ENCODE data around the gene SLC6A1. TPM values are rescaled to one million over a fixed set of nuclear protein-coding genes. Genes with fewer than 3 reads are reported as not detected.

Gene SLC6A1
- total RNA-seq, 1 experiment from 2014 or later = not detected

DNA sequence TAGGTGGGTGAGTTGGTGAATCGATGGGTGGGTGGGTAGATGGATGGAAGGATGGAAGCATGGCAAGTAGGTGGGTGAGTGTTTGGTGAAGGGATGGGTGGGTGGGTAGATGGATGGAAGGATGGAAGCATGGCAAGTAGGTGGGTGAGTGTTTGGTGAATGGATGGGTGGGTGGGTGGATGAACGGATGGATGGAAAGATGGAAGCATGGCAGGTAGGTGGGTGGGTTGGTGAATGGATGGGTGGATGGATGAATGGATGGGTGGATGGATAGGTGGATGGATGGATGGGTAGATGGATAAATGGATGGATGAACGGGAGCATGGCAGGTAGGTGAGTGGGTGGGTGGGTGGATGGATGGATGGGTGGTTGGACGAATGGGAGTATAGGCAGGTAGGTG is 65.1 kb downstream of the SLC6A1 start:
- WGBS (ENCODE audit: extremely low coverage, insufficient read length, low lambda C conversion rate) = 100% methylated on average over 2 of the region's 4 CpGs
- peaks cover 34% of the 10 kb centered on the region for H3K27me3 Mint-ChIP-seq (ENCODE audit: low read depth)
- no peak overlapping the region for H3K4me3 Mint-ChIP-seq

More for the DNA sequence above, 65.1 kb downstream of the SLC6A1 start:
- H2AK5ac ChIP-seq (ENCODE audit: insufficient read length, low read length) = no peak overlapping the region
- Mint-ChIP-seq H3K27ac (no peak overlapping the region), H3K9me3 (peaks cover under 1 to 10% of the 10 kb centered on the region in 2 experiments), H3K4me1 (peaks cover 2% of the 10 kb centered on the region in 2 experiments), H3K36me3 (ENCODE audit: insufficient read depth in 1 of 3, low read depth in 3 of 3) (no peaks in the 10 kb centered on the region; a peak in 2 of 7 replicates)
- no peak overlapping the region for H3K23ac ChIP-seq (ENCODE audit: insufficient read length, low read depth, low read length)
- H3K4ac ChIP-seq (ENCODE audit: low read depth, low read length) = no peak overlapping the region
- no peak overlapping the region for H2AFZ ChIP-seq (ENCODE audit: low read length)
- DNase-seq = no peak
- no peak overlapping the region for H2BK5ac ChIP-seq (ENCODE audit: insufficient read length, low read length)
- H3K56ac ChIP-seq (ENCODE audit: insufficient read length, low read depth, low read length) = no peak overlapping the region
- TF ChIP-seq, protein P1, sequence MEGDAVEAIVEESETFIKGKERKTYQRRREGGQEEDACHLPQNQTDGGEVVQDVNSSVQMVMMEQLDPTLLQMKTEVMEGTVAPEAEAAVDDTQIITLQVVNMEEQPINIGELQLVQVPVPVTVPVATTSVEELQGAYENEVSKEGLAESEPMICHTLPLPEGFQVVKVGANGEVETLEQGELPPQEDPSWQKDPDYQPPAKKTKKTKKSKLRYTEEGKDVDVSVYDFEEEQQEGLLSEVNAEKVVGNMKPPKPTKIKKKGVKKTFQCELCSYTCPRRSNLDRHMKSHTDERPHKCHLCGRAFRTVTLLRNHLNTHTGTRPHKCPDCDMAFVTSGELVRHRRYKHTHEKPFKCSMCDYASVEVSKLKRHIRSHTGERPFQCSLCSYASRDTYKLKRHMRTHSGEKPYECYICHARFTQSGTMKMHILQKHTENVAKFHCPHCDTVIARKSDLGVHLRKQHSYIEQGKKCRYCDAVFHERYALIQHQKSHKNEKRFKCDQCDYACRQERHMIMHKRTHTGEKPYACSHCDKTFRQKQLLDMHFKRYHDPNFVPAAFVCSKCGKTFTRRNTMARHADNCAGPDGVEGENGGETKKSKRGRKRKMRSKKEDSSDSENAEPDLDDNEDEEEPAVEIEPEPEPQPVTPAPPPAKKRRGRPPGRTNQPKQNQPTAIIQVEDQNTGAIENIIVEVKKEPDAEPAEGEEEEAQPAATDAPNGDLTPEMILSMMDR (conservative IDR thresholded peaks at IDR 0.05) = no peak
- H4K20me1 ChIP-seq (ENCODE audit: control insufficient read depth, insufficient read depth, insufficient read length) = no peaks in the 10 kb centered on the region
- H2BK120ac ChIP-seq (ENCODE audit: low read depth, low read length, poor library complexity, severe bottlenecking) = no peak overlapping the region
- no peak overlapping the region for H3K9ac ChIP-seq (ENCODE audit: extremely low read depth, insufficient read length, low read length)
- no peaks in the 10 kb centered on the region for H3K27me3 ChIP-seq (ENCODE audit: insufficient read depth, low read length)
- H4K91ac ChIP-seq (ENCODE audit: insufficient read length, low read depth, low read length) = no peak overlapping the region
- no peaks in the 10 kb centered on the region for H3K4me1 ChIP-seq (ENCODE audit: insufficient read depth, low read length)
- no peak overlapping the region for H2BK20ac ChIP-seq (ENCODE audit: low read depth, low read length, poor library complexity, severe bottlenecking)
- H2BK15ac ChIP-seq (ENCODE audit: low read depth, low read length) = no peak overlapping the region
- no peaks in the 10 kb centered on the region for H3K9me3 ChIP-seq (ENCODE audit: control insufficient read depth, low read depth, low read length)
- H3K14ac ChIP-seq (ENCODE audit: insufficient read depth, low read length) = no peak overlapping the region
- H3K79me2 ChIP-seq (ENCODE audit: insufficient read depth, low read length) = no peaks in the 10 kb centered on the region
- H4K5ac ChIP-seq (ENCODE audit: insufficient read length, low read depth, low read length) = no peak overlapping the region
- no peak overlapping the region for H3K18ac ChIP-seq (ENCODE audit: insufficient read length, low read depth, low read length)
- H3K27ac ChIP-seq (ENCODE audit: insufficient read length, low read depth, low read length) = no peak overlapping the region
- H3K23me2 ChIP-seq (ENCODE audit: insufficient read length, low read depth, low read length, poor library complexity, severe bottlenecking) = no peaks in the 10 kb centered on the region
- H4K8ac ChIP-seq (replicated peaks; ENCODE audit: insufficient read length, low read depth, low read length) = no peak overlapping the region
- no peak overlapping the region for H3T11ph ChIP-seq (ENCODE audit: low read length)
- no peak overlapping the region for H2BK12ac ChIP-seq (ENCODE audit: insufficient read length, low read depth, low read length)
- no peak overlapping the region for H3K4me2 ChIP-seq (ENCODE audit: insufficient read depth, insufficient read length, low read length)
- no peaks in the 10 kb centered on the region for H3K79me1 ChIP-seq (ENCODE audit: insufficient read depth, low read depth, low read length, poor library complexity, severe bottlenecking)
